Large intestine (tissue), 3 donors: ENCODE data around the gene SLC6A13. TPM values are rescaled to one million over a fixed set of nuclear protein-coding genes. Genes with fewer than 3 reads are reported as not detected.

Experiments used
- DNase-seq, 2 donors: peaks; one replicate each; pipeline versions ENCODE4 v3.0.0 to v3.0.0-alpha.2; 2013
- H3K27ac ChIP-seq: one replicate; pipeline ENCODE4 v1.5.1; 2013; ENCODE audit warnings: low read length
- H3K27me3 ChIP-seq: 2 replicates; pipeline ENCODE4 v1.6.1; 2013; ENCODE audit warnings: low read length; ENCODE audit not compliant: control insufficient read depth, insufficient read depth
- H3K36me3 ChIP-seq: 2 replicates; pipeline ENCODE4 v1.6.1; 2013; ENCODE audit warnings: low read length; ENCODE audit not compliant: control insufficient read depth, insufficient read depth
- H3K4me1 ChIP-seq: one replicate; pipeline ENCODE4 v1.6.1; 2013; ENCODE audit warnings: low read length; ENCODE audit not compliant: control insufficient read depth, insufficient read depth
- H3K4me3 ChIP-seq: one replicate; pipeline ENCODE4 v1.5.1; 2013; ENCODE audit warnings: low read length
- H3K9me3 ChIP-seq: one replicate; pipeline ENCODE4 v1.6.1; 2013; ENCODE audit warnings: mild to moderate bottlenecking, low read depth, low read length, moderate library complexity; ENCODE audit not compliant: control insufficient read depth
- WGBS: methylation state at CpG from one replicate; pipeline ENCODE4 v1.1.5; 2013; ENCODE audit warnings: low lambda C conversion rate; ENCODE audit not compliant: insufficient coverage; 5-methylcytosine and 5-hydroxymethylcytosine counted together
- polyA plus RNA-seq: library from polyadenylated mRNA; unstranded; fragments of 120-200 nt; gene quantifications from one replicate; pipeline ENCODE4 v1.2.1, GENCODE V29; 2013

Gene SLC6A13
- polyA plus RNA-seq, 1 donor: 0.28 TPM

DNA sequence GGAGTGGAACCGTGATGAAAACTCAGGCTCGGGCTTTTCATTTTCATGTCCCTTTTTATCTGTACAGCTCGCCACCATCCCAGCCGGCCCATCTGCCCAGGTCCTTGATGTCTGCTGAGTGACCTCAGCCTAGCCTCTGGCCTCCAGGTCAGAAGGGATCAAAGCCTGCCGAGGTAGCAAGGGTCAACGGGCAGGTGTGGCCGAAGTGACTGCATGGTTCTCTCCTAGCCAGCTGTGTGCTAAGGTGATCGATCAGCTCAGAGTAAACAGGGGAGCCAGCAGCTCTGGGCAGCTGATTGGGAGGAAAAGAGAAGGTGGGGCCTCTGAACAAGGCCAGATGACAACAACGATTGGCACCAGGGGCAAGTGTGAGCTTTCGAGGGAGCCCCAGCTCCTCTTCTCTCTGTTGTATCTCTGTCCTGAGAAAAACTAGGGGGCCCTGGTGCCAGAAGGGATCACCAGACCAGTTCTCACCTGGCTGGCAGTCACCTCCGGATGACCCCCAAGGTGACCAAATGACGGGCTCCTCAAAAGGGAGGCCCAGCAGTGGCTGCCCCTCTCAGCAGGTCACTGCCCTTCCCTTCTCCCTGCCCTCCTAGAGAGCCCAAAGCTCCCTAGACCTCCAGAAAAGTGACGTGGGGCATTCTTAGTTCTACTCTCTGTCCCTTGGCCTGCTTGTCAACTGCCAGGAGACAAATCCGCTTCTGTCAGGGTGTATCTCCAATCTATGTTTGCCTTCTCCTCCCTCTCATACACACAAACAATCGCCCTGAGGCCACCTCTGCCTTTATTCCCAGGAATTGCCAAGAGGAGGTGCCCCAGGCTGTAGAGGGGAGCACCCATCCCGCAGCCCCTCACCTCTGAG lies 52.1 kb downstream of the SLC6A13 start:
- Histone ChIP-seq H3K27ac (no peak overlapping the region), H3K4me1 (peaks cover 6% of the 10 kb centered on the region), H3K27me3 (peaks cover 38% of the 10 kb centered on the region), H3K36me3 (no peaks in the 10 kb centered on the region), H3K4me3 (no peak overlapping the region), H3K9me3 (no peaks in the 10 kb centered on the region)
- WGBS: 13% methylated on average over 1 of the region's 16 CpGs
- DNase-seq: no peak

DNA sequence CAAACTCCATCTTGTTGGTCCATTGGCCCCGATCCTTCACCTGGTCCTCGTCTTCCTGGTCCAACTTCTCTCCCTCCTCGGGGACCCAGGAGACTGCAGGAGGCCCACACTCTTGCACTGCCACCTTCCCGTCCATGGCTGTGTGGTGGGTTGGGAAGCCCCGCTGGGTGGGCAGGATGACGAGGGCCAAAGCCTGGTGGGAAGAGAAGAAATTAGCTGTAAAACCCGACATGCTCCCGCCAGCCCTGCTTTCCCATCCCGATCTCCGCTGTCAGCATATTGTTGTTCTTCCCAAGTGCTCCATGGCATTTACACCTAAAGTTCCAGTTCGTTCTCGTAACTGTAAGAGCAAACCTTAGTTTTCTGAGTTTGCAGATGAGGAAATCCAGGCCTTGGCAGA lies 52.8 kb downstream of the SLC6A13 start:
- DNase-seq: no peak
- H3K4me3 ChIP-seq: no peak overlapping the region
- peaks cover 44% of the 10 kb centered on the region for H3K27me3 ChIP-seq
- peaks cover 6% of the 10 kb centered on the region for H3K4me1 ChIP-seq
- H3K9me3 ChIP-seq: no peaks in the 10 kb centered on the region
- no peak overlapping the region for H3K27ac ChIP-seq
- no peaks in the 10 kb centered on the region for H3K36me3 ChIP-seq
- WGBS: no CpG with 5 or more reads among the region's 12 CpGs

DNA sequence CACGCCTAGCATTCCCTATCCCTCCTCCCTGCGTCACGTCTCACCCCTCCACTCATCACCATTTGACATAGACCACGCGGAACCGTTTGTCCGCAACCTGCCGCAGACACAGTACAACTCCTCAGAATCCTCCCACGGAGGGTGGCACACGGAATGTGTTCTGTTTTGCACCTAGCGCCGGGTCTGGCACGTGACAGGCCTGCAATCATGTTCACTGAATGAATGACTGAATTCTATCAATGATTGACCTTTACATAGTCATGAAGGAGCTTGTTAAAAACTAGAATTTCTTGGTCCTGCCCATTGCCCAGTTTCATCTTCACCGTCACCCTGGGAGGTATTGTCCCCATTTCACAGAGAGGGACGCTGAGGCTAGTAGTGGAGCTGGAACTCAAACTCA lies 53.4 kb downstream of the SLC6A13 start:
- no peak for DNase-seq
- H3K4me3 ChIP-seq: no peak overlapping the region
- no peak overlapping the region for H3K27ac ChIP-seq
- H3K4me1 ChIP-seq: peaks cover 6% of the 10 kb centered on the region
- H3K9me3 ChIP-seq: no peaks in the 10 kb centered on the region
- H3K36me3 ChIP-seq: no peaks in the 10 kb centered on the region
- no CpG with 5 or more reads among the region's 15 CpGs for WGBS
- peaks cover 49% of the 10 kb centered on the region for H3K27me3 ChIP-seq

DNA sequence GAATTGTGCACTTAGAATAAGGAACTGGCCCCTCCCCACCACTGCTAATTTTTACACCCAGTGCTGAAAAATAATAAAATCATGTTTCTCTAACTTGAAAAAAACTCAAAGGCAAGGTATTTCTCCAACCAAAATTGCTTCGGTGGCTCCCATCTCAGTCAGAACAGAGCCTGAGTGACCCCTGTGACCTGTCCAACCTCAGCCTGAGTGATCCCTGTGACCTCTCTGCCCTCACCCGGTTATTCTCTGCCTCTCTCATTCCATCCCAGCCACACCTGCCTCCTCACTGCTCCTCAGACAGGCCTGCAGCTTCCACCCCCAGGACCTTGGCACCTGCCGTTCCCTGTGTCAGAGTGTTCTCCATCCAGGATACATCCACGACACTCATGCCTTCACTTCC lies 53.8 kb downstream of the SLC6A13 start:
- Histone ChIP-seq H3K27me3 (peaks cover 50% of the 10 kb centered on the region), H3K36me3 (no peaks in the 10 kb centered on the region), H3K4me3 (no peak overlapping the region), H3K27ac (no peak overlapping the region), H3K9me3 (no peaks in the 10 kb centered on the region), H3K4me1 (peaks cover 8% of the 10 kb centered on the region)
- 90% methylated on average over 2 of the region's 4 CpGs for WGBS
- no peak for DNase-seq

DNA sequence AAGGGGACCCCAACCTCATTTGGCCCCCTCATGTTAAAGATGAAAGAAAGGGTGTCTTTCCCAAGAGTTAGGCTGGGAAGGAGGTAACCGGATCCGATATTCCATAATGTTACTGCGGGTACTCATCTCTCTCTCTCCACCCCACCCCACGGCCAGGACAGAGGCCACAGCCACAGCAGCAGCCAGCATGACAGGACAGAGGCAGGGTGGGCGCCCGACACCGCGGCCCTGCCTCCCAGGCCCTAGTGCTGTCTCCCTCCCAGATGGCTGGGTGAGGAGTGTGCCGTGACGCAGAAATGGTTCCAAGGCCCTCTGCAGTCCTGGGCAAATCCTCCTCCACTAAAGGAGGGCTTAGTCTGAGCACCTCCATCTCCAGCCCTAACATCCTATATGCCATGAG lies 54.8 kb downstream of the SLC6A13 start:
- no peak for DNase-seq
- WGBS: no CpG with 5 or more reads among the region's 10 CpGs
- H3K4me1 ChIP-seq: peaks cover 3% of the 10 kb centered on the region
- H3K27me3 ChIP-seq: peaks cover 46% of the 10 kb centered on the region
- no peak overlapping the region for H3K4me3 ChIP-seq
- H3K27ac ChIP-seq: no peak overlapping the region
- no peaks in the 10 kb centered on the region for H3K9me3 ChIP-seq
- no peaks in the 10 kb centered on the region for H3K36me3 ChIP-seq

DNA sequence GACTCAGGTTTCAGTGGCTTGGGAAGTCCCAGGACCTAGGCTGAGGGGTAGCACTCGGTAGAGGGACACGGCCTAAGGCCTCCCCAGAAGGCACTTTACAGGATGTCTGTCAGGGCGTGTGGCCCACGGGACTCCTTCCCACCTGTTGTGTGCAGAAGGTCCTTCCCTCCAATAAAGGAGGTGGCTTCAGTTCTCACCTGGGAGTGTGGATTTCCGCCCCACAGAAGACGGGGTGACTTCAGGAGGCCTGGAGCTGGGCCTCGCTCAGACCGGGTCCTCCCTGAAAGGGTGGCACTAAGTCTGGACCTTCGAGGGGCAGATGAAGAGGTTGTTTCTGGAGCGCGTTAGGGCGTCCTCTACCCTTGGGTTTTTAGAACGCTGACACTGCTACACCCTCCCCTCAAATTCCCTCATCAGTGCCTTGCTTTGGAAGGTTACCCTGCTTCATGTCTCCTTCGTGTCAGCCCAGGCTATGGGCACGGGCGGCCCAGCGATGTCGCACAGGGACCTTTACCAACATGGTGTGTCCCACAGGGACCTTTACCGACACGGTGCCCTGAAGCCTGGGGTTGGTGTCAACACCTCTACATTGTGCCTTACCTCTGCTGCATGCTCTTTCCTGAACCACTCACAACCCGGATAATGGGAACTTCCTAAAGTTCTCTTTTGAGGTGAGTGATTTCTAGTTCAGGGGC lies 55.7 kb downstream of the SLC6A13 start:
- WGBS: 100% methylated on average over 1 of the region's 21 CpGs
- no peaks in the 10 kb centered on the region for H3K9me3 ChIP-seq
- no peak for DNase-seq
- no peaks in the 10 kb centered on the region for H3K36me3 ChIP-seq
- H3K4me1 ChIP-seq: peaks cover 3% of the 10 kb centered on the region
- H3K4me3 ChIP-seq: no peak overlapping the region
- peaks cover 47% of the 10 kb centered on the region for H3K27me3 ChIP-seq
- no peak overlapping the region for H3K27ac ChIP-seq

DNA sequence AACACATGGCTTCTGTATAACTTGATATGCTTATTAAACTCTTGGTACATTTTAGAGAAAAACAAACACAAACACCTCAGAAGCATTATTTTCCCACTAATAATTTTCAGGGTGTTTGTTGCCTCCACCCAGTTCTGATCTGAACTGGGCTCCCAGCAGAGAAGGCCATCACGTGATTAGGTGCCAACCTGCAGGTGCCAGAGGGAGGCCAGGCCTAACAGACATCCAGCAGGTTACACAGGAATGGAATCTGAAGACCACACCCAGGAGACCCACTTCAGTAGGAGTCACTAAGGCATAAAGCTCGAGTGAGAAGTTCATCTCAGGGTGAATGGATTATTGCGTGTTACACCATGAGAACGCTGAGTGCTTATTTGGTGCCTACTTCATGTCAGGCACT lies 57.6 kb downstream of the SLC6A13 start:
- Histone ChIP-seq H3K4me1 (peaks cover 3% of the 10 kb centered on the region), H3K4me3 (no peak overlapping the region), H3K36me3 (no peaks in the 10 kb centered on the region), H3K27ac (no peak overlapping the region), H3K9me3 (no peaks in the 10 kb centered on the region), H3K27me3 (peaks cover 49% of the 10 kb centered on the region)
- WGBS: no CpG with 5 or more reads among the region's 4 CpGs
- no peak for DNase-seq

DNA sequence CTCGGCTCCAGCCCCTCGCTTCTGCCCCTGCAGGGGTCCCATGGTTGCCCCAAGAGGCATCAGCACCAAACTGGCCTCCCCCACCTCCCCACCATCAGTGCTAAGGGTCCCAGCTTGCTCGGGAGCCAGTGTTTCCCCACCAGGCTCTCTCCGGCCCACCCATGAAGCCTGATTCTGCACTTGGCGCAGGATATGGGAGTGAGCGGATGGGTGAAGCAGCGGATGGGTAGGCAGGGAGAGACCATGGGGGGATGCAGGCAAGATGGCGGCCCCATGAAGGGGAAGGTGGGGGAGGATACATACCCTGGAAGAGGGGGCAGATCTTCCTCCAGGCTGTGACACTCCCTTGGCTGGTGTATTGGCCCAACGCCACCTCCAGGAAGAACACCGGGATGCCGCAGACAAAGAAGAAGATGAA lies 58.4 kb downstream of the SLC6A13 start:
- Histone ChIP-seq H3K27me3 (peaks cover 51% of the 10 kb centered on the region), H3K9me3 (no peaks in the 10 kb centered on the region), H3K36me3 (no peaks in the 10 kb centered on the region), H3K4me3 (no peak overlapping the region), H3K4me1 (peaks cover 3% of the 10 kb centered on the region), H3K27ac (no peak overlapping the region)
- DNase-seq: no peak
- no CpG with 5 or more reads among the region's 11 CpGs for WGBS

DNA sequence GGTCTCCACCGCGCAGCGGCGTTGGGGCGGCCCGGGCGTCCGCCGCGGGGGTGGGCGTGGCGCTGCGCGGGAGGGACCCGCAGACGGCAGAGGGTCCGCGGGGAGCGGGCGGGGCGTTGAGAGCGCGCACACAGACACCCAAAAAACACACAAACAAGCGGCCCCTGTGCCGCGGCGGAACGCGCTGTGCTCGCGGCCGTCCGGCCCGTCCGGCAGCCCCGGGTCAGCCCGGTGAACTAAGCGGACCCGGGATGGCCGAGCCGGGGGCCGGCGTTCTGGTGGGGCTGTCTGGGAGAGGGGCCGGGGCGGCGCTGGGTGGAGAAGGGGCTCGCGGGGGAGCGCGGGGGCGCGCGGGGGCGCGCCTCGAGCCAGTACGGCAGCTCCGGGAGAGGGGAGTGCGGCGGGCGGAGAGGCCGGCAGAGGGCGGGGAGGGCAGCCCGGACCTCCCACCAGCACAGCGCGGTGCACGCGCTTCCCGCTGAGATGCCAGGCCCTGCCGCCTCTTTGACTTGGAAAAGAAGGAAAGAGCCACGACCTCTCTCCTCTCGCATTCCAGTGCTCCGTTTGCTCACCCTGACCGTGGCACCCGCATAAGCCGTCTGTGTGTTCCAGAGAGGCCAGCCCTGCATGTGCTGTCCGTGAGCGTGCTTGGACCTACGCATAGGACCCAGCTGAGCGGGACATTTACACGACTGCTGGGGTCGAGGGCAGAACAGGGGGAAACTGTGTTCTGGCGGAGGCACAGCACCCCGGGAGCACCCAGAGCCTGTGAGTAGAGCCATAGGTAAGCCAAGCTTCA lies 59.0 kb downstream of the SLC6A13 start:
- WGBS: no CpG with 5 or more reads among the region's 84 CpGs
- Histone ChIP-seq H3K9me3 (no peaks in the 10 kb centered on the region), H3K27ac (no peak overlapping the region), H3K27me3 (peaks cover 55% of the 10 kb centered on the region), H3K4me3 (no peak overlapping the region), H3K4me1 (peaks cover 3% of the 10 kb centered on the region), H3K36me3 (no peaks in the 10 kb centered on the region)
- peak in 1 of 2 donors; percentile 17 for DNase-seq

DNA sequence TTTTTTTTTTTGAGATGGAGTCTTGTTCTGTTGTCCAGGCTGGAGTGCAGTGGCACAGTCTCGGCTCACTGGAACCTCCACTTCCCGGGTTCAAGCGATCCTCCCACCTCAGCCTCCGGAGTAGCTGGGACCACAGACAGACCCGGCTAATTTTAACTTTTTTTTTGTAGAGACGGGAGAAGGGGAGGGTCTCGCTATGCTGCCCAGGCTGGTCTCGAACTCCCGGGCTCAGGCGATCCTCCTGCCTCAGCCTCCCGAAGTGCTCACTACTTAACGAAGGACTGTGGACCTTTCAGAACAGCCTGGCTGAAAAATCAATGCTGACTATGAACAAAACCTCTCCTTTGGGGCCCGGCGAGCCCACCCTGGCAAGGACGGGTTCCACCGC lies 59.6 kb downstream of the SLC6A13 start:
- H3K27ac ChIP-seq: no peak overlapping the region
- no peak overlapping the region for H3K4me3 ChIP-seq
- H3K27me3 ChIP-seq: peaks cover 56% of the 10 kb centered on the region
- WGBS: no CpG with 5 or more reads among the region's 16 CpGs
- no peaks in the 10 kb centered on the region for H3K9me3 ChIP-seq
- no peaks in the 10 kb centered on the region for H3K36me3 ChIP-seq
- DNase-seq: no peak
- peaks cover 3% of the 10 kb centered on the region for H3K4me1 ChIP-seq
